ENCODE data around the gene PACS2.

DNA sequence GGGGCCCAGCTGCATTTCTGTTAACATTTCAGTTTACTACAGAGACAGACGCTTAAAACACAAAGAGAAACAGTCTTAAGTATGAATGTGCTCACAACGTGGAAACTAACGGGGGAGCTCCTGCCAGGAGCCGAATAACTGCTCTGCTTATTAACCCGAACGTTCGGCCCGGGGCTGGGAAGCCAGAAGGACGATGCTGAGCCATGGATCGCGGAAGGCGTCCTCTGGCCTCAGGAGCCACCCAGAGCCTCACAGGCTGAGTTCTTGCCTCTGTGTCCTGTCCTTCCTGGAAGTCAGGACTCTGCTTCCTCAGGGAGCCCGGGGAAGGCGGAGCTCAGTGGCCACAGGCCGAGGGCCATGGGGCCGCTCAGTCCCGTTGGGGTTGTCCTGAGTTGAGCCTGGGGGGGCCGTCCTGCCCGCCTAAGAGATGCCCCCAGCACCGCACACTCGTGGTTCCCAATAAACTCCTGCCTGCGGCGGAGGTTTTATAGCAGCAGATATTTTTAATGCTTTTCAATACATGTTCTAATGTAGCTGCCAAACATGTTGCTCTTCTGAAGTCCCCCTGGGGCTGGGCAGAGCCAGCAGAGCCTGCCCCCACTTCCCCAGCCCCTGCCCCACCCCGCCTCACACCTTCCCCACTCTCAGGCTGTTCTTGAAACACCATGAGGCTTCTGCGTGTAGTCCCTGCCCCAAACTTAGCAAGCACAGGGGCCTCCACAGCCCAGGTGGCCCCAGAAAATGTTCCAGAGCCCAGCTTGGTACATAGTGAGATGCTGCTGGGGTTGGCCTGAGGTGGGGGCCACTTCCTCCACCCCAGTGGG, 80.4 kb downstream of the PACS2 start:
- TF ChIP-seq, protein P1, sequence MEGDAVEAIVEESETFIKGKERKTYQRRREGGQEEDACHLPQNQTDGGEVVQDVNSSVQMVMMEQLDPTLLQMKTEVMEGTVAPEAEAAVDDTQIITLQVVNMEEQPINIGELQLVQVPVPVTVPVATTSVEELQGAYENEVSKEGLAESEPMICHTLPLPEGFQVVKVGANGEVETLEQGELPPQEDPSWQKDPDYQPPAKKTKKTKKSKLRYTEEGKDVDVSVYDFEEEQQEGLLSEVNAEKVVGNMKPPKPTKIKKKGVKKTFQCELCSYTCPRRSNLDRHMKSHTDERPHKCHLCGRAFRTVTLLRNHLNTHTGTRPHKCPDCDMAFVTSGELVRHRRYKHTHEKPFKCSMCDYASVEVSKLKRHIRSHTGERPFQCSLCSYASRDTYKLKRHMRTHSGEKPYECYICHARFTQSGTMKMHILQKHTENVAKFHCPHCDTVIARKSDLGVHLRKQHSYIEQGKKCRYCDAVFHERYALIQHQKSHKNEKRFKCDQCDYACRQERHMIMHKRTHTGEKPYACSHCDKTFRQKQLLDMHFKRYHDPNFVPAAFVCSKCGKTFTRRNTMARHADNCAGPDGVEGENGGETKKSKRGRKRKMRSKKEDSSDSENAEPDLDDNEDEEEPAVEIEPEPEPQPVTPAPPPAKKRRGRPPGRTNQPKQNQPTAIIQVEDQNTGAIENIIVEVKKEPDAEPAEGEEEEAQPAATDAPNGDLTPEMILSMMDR (IDR thresholded peaks at IDR 0.05): no peak
- no peak for TF ChIP-seq POLR2A (IDR thresholded peaks at IDR 0.05)

Measured in prostate gland (tissue), 2 donors.